NCI-H510A (cell line): ENCODE measurements around the gene NFE2L2.
"Not testable (repeated sequence)": the region's sequence is repeated elsewhere in the genome, so short reads cannot be mapped to it uniquely, and the experiment has no call there.

Experiments used
- DNase-seq: peaks from one replicate; lab custom pipeline; 2025; lab: John Stamatoyannopoulos, UW

NFE2L2 gene

GRCh38 chr2:177190941-177191340 lies 73.6 kb downstream of the NFE2L2 start:
- no peak for DNase-seq

- no peak for DNase-seq
These were observed 75.8 kb downstream of the NFE2L2 start for GRCh38 chr2:177188482-177189469.

GRCh38 chr2:177187631-177188312 lies 76.8 kb downstream of the NFE2L2 start:
- no peak for DNase-seq

DNA sequence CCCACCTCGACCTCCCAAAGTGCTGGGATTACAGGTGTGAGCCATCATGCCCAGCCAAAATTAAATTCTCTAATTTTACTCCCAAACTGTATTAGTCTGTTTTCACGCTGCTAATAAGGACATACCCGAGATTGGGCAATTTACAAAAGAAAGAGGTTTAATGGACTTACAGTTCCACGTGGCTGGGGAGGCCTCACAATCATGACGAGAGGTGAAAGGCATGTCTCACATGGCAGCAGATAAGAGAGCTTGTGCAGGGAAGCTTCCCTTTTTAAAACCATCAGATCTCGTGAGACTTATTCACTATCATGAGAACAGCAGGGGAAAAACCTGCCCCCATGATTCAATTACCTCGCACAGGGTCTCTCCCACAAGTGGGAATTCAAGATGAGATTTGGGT lies 78.5 kb downstream of the NFE2L2 start:
- not testable (repeated sequence) for DNase-seq

DNA sequence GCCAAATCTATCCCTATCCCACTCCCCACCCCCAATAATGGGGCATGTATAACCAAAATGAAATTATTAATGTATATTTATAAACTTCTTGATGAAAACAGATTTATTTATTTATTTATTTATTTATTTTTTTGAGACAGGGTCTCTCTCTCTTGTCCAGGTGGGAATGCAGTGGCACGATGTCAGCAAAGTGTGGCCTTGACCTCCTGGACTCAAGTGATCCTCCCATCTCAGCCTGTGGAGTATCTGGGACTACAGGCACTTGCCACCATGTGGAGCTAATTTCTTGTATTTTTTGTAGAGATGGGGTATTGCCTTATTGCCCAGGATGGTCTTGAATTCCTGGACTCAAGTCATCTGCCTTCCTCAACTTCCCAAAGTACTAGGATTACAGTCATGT lies 79.9 kb downstream of the NFE2L2 start:
- no peak for DNase-seq

- no peak for DNase-seq
These were observed 80.7 kb downstream of the NFE2L2 start for GRCh38 chr2:177183860-177184259.
